HepG2 (cell line): Measurements from ENCODE around the gene SEC31A.

ENCODE experiments used
- HDAC6 ChIP-seq: fragments of 200-600 bp; sonication (generic); IDR thresholded peaks from 2 replicates; pipeline ENCODE4 v1.7.0; 2017; ENCODE audit warnings: mild to moderate bottlenecking, antibody characterized with exemption, low read length, low read depth
- JUN ChIP-seq: sonication (generic); formaldehyde crosslinking; IDR thresholded peaks from 2 replicates; pipeline ENCODE4 v1.4.0; 2020; ENCODE audit warnings: mild to moderate bottlenecking, missing genetic modification reagents
- NFRKB ChIP-seq: fragments of 450-650 bp; IDR thresholded peaks from 2 replicates; pipeline ENCODE4 v1.6.1; 2017
- NFYB ChIP-seq: sonication (generic); formaldehyde crosslinking; IDR thresholded peaks from 2 replicates; pipeline ENCODE4 v1.4.0; 2020; ENCODE audit warnings: missing genetic modification reagents
- ZNF12 ChIP-seq: sonication (generic); formaldehyde crosslinking; IDR thresholded peaks from 2 replicates; pipeline ENCODE4 v1.5.0; 2020; ENCODE audit warnings: missing genetic modification reagents
- TF ChIP-seq, protein P1 (sequence below): IDR thresholded peaks from 2 replicates; pipeline ENCODE4 v1.6.1; 2016; ENCODE audit warnings: control low read depth
- TF ChIP-seq, protein P2 (sequence below): sonication (generic); formaldehyde crosslinking; IDR thresholded peaks from 2 replicates; pipeline ENCODE4 v1.4.0; 2020; ENCODE audit warnings: missing genetic modification reagents
- TF ChIP-seq, protein P3 (sequence below): sonication (generic); formaldehyde crosslinking; IDR thresholded peaks from 2 replicates; pipeline ENCODE4 v1.5.0; 2020; ENCODE audit warnings: mild to moderate bottlenecking, missing genetic modification reagents, moderate library complexity

DNA sequence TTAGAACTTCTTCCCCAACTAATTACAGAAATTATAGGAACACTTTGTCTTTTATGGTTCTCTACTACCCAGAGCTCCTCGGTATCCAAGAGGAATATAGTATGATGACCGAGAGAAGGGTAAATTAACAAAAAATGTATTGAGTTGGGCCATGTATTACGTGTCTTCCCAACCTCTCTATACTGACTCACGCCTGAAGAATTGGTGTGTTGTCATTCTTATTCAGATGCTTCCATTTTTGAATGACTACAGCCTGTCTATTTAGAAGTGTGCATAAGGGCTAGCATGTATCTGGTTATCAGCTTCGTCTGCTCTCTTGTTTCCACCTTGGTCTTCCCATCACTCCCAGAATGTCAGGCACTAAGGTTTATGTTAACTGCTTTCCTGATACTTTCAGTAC lies 67.9 kb downstream of the SEC31A start:
- TF ChIP-seq, protein P1, sequence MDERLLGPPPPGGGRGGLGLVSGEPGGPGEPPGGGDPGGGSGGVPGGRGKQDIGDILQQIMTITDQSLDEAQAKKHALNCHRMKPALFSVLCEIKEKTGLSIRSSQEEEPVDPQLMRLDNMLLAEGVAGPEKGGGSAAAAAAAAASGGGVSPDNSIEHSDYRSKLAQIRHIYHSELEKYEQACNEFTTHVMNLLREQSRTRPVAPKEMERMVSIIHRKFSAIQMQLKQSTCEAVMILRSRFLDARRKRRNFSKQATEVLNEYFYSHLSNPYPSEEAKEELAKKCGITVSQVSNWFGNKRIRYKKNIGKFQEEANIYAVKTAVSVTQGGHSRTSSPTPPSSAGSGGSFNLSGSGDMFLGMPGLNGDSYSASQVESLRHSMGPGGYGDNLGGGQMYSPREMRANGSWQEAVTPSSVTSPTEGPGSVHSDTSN (CRISPR knock-in tag) = no peak
- TF ChIP-seq, protein P2, sequence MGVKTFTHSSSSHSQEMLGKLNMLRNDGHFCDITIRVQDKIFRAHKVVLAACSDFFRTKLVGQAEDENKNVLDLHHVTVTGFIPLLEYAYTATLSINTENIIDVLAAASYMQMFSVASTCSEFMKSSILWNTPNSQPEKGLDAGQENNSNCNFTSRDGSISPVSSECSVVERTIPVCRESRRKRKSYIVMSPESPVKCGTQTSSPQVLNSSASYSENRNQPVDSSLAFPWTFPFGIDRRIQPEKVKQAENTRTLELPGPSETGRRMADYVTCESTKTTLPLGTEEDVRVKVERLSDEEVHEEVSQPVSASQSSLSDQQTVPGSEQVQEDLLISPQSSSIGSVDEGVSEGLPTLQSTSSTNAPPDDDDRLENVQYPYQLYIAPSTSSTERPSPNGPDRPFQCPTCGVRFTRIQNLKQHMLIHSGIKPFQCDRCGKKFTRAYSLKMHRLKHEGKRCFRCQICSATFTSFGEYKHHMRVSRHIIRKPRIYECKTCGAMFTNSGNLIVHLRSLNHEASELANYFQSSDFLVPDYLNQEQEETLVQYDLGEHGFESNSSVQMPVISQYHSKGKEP (CRISPR knock-in tag) = no peak
- TF ChIP-seq, protein P3, sequence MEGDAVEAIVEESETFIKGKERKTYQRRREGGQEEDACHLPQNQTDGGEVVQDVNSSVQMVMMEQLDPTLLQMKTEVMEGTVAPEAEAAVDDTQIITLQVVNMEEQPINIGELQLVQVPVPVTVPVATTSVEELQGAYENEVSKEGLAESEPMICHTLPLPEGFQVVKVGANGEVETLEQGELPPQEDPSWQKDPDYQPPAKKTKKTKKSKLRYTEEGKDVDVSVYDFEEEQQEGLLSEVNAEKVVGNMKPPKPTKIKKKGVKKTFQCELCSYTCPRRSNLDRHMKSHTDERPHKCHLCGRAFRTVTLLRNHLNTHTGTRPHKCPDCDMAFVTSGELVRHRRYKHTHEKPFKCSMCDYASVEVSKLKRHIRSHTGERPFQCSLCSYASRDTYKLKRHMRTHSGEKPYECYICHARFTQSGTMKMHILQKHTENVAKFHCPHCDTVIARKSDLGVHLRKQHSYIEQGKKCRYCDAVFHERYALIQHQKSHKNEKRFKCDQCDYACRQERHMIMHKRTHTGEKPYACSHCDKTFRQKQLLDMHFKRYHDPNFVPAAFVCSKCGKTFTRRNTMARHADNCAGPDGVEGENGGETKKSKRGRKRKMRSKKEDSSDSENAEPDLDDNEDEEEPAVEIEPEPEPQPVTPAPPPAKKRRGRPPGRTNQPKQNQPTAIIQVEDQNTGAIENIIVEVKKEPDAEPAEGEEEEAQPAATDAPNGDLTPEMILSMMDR (CRISPR knock-in tag) = no peak
- TF ChIP-seq NFYB (CRISPR knock-in tag) = no peak
- no peak for TF ChIP-seq JUN (CRISPR knock-in tag)
- no peak for TF ChIP-seq NFRKB
- TF ChIP-seq HDAC6 = no peak
- no peak for TF ChIP-seq ZNF12
